Glutamatergic neuron (in vitro differentiated cells): ENCODE results near the gene SPTBN1. TPM values are rescaled to one million over a fixed set of nuclear protein-coding genes. Genes with fewer than 3 reads are reported as not detected.

Experiments
- DNase-seq: peaks from one replicate; pipeline ENCODE4 v3.0.0; 2022
- H3K27ac Mint-ChIP-seq: one replicate; pipeline ENCODE4 v1.8.0; 2020; ENCODE audit warnings: mild to moderate bottlenecking, mixed read lengths, inconsistent platforms; ENCODE audit not compliant: unreplicated experiment
- H3K27me3 Mint-ChIP-seq: one replicate; pipeline ENCODE4 v1.8.0; 2020; ENCODE audit warnings: mild to moderate bottlenecking, moderate library complexity, mixed read lengths, inconsistent platforms; ENCODE audit not compliant: unreplicated experiment
- H3K36me3 Mint-ChIP-seq: one replicate; pipeline ENCODE4 v1.8.0; 2020; ENCODE audit warnings: mild to moderate bottlenecking, mixed read lengths, inconsistent platforms; ENCODE audit not compliant: unreplicated experiment
- H3K4me1 Mint-ChIP-seq: one replicate; pipeline ENCODE4 v1.8.0; 2020; ENCODE audit warnings: mild to moderate bottlenecking, low read depth, mixed read lengths, inconsistent platforms; ENCODE audit not compliant: unreplicated experiment
- H3K4me3 Mint-ChIP-seq: one replicate; pipeline ENCODE4 v1.8.0; 2020; ENCODE audit warnings: mild to moderate bottlenecking, mixed read lengths, inconsistent platforms; ENCODE audit not compliant: unreplicated experiment
- H3K9me3 Mint-ChIP-seq: one replicate; pipeline ENCODE4 v1.8.0; 2020; ENCODE audit warnings: mild to moderate bottlenecking, moderate library complexity, mixed read lengths, inconsistent platforms; ENCODE audit not compliant: unreplicated experiment
- CTCF ChIP-seq: fragments of 200-600 bp; sonication (generic); IDR thresholded peaks from one replicate; pipeline ENCODE4 v1.5.0; 2021; ENCODE audit not compliant: partially characterized antibody, unreplicated experiment
- total RNA-seq: library from RNA; stranded (reverse); fragmentation: NEBNext Ultra II Directional; extraction: Animal tissue kit (Norgen Biotek cat#: 25700); gene quantifications from one replicate; pipeline ENCODE4 v1.2.1, GENCODE V29; 2021; ENCODE audit not compliant: unreplicated experiment

The SPTBN1 gene
- total RNA-seq, 1 donor from 2014 or later: 385 TPM

- H3K27ac Mint-ChIP-seq: no peak overlapping the region
- peaks cover 3% of the 10 kb centered on the region for H3K27me3 Mint-ChIP-seq
These were observed 18.5 kb upstream of the SPTBN1 start for GRCh38 chr2:54437588-54437987.

GRCh38 chr2:54438271-54438670, 17.9 kb upstream of the SPTBN1 start:
- no peak overlapping the region for H3K27ac Mint-ChIP-seq
- peaks cover 1% of the 10 kb centered on the region for H3K9me3 Mint-ChIP-seq
- peaks cover 6% of the 10 kb centered on the region for H3K36me3 Mint-ChIP-seq
- DNase-seq: no peak
- H3K4me1 Mint-ChIP-seq: peaks cover 3% of the 10 kb centered on the region
- peaks cover 3% of the 10 kb centered on the region for H3K27me3 Mint-ChIP-seq
- H3K4me3 Mint-ChIP-seq: no peak overlapping the region
- no peak for TF ChIP-seq CTCF

More at GRCh38 chr2:54437588-54437987, 18.5 kb upstream of the SPTBN1 start:
- peaks cover 1% of the 10 kb centered on the region for H3K9me3 Mint-ChIP-seq
- peaks cover 6% of the 10 kb centered on the region for H3K36me3 Mint-ChIP-seq
- H3K4me3 Mint-ChIP-seq: no peak overlapping the region
- H3K4me1 Mint-ChIP-seq: peaks cover 5% of the 10 kb centered on the region
- TF ChIP-seq CTCF: no peak
- DNase-seq: no peak

GRCh38 chr2:54439582-54439981, 16.5 kb upstream of the SPTBN1 start:
- Mint-ChIP-seq H3K4me1 (peaks cover 1% of the 10 kb centered on the region), H3K27ac (no peak overlapping the region), H3K27me3 (peaks cover 3% of the 10 kb centered on the region), H3K9me3 (no peaks in the 10 kb centered on the region), H3K4me3 (no peak overlapping the region), H3K36me3 (peaks cover 6% of the 10 kb centered on the region)
- no peak for TF ChIP-seq CTCF
- DNase-seq: no peak

- H3K27me3 Mint-ChIP-seq: peaks cover 3% of the 10 kb centered on the region
- H3K4me3 Mint-ChIP-seq: no peak overlapping the region
- DNase-seq: no peak
- no peaks in the 10 kb centered on the region for H3K9me3 Mint-ChIP-seq
- peaks cover 1% of the 10 kb centered on the region for H3K4me1 Mint-ChIP-seq
- no peak overlapping the region for H3K27ac Mint-ChIP-seq
- no peak for TF ChIP-seq CTCF
- H3K36me3 Mint-ChIP-seq: peaks cover 6% of the 10 kb centered on the region
These were observed 16.1 kb upstream of the SPTBN1 start for GRCh38 chr2:54440050-54440449.

GRCh38 chr2:54444503-54444902, 11.6 kb upstream of the SPTBN1 start:
- no peak for DNase-seq
- Mint-ChIP-seq H3K27me3 (no peaks in the 10 kb centered on the region), H3K27ac (no peak overlapping the region), H3K9me3 (no peaks in the 10 kb centered on the region), H3K36me3 (peaks cover 1% of the 10 kb centered on the region), H3K4me1 (no peaks in the 10 kb centered on the region), H3K4me3 (no peak overlapping the region)
- TF ChIP-seq CTCF: no peak
